CMK (cell line): ENCODE data around the gene ANGPTL4.

Experiments
- DNase-seq: peaks from one replicate; pipeline ENCODE4 v3.0.0-alpha.2; 2010; ENCODE audit warnings: low read depth

ANGPTL4 gene

GRCh38 chr19:8413629-8413995 lies 49.7 kb downstream of the ANGPTL4 start:
- no peak for DNase-seq

- DNase-seq, result no peak
These were observed 52.8 kb downstream of the ANGPTL4 start for GRCh38 chr19:8416796-8417195.

- DNase-seq, result no peak
These were observed 57.8 kb downstream of the ANGPTL4 start for GRCh38 chr19:8421484-8422461.

- no peak for DNase-seq
These were observed 59.9 kb downstream of the ANGPTL4 start for GRCh38 chr19:8423817-8424223.
